GM19372 (cell line): ENCODE data around the gene TLE6.
"Not testable (repeated sequence)": the region's sequence is repeated elsewhere in the genome, so short reads cannot be mapped to it uniquely, and the experiment has no call there.

ENCODE experiments used
- ATAC-seq: cut with Tn5 transposase; IDR thresholded peaks from one replicate; pipeline ENCODE4 v1.9.1; 2021; ENCODE audit warnings: mild to moderate bottlenecking, low read depth, moderate library complexity; ENCODE audit not compliant: unreplicated experiment

TLE6 gene

DNA sequence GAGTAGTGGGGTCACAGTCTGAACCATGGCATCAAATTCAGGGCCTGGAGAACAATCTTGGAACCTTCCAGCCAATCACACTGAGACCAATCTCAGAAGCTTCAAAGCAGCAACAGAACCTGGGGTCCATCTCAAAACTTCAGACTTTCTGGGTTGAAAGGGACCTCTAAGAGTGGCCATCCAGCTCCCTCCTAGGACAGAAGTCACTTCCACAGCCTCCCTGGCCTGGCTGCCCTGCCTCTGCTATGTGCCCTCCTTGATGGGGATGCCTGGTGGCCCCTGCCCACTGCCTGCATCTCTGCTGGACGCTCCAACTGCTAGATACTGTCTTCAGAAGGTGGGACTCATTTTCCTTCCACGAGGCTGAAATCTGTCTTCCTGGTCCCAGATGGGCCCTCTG, 49.9 kb downstream of the TLE6 start:
- ATAC-seq: no peak

DNA sequence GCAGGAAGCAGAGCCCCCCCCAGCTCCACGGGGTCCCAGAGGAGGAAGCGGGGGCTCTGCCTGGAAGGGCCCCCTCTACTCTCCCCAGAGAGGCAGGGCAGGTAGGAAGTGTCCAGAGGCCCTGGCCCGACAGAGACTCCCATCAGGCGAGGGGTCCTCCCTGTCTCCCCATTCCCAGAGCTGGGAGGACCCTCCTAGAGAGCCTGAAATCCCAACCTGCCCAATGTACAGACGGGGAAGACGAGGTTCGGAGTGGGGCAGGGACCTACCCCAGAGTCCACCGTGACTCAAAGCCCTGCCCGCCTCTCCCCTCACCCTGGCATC, 50.6 kb downstream of the TLE6 start:
- ATAC-seq: no peak

DNA sequence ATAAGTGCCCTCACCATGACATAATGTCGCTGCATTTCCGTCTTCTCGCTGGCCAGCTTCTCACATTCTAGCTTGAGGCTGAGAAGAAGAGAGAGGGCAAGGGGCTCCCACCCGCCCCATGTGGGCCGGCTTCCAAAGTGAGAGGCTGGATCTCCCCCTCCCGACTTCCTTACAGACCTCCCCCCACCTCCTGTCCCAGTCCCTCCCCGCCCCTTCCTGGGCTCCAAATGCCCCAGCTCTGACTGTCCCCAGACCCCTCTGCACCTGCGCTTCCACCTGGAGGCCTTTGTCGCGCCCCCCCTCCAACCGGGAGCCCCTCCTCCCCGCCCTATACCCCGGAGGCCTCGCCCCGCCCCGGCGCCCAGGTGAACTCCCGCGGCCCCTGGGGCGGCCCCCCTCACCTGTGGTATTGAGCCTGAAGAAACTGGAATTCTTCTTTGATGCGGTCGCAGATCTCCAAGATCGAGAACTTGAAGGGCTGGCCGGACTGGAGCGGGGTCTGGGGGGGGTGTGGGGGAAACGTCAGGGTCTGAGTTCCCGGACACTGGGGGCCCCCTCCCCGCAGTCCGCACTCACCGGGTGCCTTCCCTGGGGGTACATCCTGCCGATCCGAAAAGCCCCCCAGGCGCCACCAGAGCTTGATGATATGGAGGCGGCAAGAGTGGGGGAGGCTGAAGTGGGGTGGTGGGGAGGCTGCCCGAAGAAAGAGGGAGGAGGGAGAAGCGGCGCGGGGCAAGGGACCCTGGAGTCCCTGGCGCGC, 51.1 kb downstream of the TLE6 start:
- no peak for ATAC-seq

DNA sequence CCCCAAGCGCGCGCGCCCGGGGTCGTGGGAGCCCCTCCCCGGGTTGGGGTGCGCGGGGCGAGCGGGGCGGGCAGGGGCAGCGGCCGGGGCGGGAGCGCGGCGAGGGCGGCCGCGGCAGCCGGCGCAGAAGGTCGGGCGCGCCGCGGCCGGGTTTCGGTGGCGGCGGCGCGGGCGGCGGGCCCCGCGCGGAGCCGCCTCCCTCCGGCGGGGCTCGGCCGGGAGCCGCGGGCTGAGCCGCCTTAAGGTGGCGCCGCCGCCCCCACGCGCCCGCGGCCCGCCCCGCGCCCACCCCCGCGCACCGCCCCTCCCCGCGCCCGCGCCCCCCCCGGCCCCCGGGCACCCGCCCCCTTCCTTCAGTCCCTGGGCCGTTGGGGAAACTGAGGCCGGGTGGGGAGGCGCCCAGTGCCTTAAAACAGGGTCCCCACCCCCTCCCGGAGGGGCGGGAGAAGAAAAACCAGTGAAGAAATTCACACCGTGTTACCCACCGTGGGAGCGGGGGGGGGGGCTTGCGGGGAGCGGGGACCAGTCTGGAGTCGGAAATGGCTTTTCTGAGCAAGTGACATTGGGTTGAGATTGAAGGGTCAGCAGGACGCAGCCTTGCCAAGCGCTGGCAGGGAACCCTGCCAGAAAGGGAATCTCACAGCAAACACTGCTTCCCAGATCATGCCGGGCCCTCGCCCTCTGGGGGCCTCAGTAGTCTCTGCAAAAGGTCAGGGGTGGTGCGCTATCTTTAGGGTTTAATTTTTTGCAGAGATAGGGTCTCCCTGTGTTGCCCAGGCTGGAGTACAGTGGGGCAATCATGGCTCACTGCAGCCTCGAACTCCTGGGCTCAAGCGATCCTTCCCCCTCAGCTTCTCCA, 51.9 kb downstream of the TLE6 start, which contains the start of gene TLE2:
TSS of gene TLE2 (minus strand) at position 216 of the 859 bp plus-strand sequence. CDS start 376 bp downstream, outside the sequence.
- ATAC-seq: no peak

DNA sequence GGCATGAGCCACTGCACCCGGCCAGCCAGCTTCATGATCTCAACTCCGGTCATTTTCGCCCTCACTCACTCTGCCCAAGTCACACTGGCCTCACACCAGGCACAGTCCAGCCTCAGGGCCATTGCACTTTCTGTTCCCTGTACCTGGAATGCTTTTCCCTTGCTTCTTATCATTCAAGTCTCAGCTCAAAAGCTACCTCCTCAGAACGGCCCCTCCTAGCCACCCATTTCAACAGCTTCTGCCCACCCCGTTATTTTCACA, 54.2 kb downstream of the TLE6 start:
- no peak for ATAC-seq

DNA sequence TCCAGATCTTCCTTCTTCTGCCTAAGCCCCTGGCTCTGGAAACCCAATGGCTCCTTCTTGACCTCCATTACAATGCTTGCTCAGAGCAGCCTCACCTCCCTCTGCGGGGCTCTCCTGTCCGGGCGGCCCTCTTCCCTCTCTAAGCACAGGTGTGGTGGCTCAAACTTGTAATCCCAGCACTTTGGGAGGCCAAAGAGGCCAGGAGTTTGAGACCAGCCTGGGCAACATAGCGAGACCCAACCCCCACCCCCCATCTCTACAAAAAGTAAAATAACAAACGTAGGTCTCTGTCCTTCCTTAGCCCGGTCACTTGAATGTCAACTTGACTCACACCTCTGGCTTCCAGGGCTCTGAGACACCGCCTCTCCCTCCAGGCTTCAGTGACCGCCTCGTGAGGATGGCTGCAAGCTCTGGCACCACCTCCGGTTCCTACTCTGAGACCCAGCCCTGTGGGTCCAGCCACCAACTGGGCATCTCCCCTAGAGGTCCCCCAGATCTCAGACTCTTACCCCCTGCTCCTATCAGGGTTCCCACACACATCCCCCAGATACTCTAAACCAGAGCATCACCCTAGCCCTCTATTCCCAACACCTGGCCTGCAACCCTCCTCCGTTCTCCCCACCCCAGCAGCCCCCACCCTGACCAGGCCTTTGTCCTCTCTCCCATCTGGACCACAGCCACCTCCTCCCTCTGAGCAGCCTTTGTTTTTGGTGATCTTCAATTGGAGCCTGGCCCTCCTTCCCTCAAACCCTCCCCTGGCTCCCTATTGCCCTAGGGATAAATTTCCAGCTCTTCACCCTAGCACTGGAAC, 56.4 kb downstream of the TLE6 start:
- ATAC-seq: no peak

DNA sequence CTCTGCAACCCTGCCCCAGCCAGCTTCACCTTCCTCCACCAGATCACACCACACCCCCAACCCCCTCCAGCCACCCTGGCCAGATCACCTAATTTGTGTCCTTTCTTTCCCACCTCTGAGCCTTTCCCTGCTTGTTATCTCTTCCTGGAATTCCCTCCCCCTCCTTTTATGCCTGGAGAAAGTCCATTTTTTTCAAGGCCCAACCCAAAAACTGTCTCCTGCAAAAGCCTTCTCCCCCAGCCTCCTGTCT, 57.0 kb downstream of the TLE6 start:
- ATAC-seq: no peak

DNA sequence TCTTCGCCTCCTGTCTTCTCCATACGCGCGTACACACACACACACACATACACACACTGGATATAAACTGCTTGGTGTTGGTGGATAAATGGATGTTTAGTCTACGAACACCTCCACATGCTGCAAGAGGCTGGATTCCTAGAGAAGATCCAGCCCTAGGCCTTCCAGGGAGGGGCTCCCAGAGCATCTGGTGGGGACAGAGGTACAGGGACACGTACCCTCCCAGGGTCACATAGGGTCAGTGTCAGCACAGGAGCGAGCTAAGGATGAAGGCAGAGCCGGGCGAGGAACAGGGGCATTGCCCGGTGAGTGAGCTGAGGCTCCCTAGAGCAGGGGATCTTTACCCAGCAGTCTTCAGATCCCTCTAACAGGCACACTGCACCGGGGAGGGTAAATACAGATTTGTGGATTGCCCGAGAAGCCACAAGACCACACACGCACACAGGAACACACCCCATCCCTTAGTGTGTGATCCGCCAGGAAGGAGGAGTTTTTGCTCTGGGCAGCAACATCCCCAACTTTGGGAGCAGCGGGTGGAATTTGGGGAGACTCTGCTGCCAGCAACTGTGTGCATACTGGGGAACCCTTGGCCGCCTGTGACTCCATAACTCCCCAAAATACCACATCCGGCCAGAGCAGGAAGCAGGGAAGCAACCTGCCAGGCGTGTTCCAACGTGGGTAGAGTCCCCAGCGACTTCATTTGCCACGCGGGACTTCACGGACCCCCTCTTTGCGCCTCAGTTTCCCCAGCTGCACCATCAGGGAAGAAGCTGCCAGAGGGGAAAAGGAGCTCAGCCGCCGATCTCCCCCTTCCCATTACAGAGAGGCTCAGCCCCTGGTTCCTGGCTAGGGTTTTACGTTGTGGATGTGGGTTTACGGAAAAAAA, 57.5 kb downstream of the TLE6 start:
- ATAC-seq: no peak

DNA sequence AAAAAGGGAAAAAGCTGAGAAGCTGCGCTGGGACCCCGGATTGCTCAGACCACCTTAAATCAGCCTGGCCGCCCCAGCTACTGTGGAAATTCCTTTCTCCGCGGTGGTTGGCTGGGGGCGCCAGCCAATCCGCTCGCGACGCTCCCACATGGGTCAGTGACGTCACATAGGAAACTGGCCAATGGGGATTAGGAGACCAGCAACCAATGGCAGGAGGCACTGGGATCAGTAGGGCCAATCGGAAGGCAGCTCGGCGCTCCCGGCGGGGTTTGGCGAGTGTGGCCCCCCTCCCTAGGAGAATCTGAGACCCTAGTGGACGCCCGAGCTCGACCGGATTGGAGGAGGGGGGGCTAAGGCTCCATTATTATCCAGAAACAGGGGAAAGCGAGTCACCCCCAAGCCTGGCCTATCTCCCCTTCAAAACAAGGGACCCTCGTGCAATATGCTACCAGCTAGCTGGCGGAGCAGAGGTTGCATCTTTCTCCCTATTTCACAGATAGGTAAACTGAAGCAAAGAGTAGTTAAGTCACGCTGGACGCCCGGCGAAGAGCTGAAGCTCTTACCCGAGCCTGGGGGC, 58.3 kb downstream of the TLE6 start:
- peak; percentile 92 for ATAC-seq

DNA sequence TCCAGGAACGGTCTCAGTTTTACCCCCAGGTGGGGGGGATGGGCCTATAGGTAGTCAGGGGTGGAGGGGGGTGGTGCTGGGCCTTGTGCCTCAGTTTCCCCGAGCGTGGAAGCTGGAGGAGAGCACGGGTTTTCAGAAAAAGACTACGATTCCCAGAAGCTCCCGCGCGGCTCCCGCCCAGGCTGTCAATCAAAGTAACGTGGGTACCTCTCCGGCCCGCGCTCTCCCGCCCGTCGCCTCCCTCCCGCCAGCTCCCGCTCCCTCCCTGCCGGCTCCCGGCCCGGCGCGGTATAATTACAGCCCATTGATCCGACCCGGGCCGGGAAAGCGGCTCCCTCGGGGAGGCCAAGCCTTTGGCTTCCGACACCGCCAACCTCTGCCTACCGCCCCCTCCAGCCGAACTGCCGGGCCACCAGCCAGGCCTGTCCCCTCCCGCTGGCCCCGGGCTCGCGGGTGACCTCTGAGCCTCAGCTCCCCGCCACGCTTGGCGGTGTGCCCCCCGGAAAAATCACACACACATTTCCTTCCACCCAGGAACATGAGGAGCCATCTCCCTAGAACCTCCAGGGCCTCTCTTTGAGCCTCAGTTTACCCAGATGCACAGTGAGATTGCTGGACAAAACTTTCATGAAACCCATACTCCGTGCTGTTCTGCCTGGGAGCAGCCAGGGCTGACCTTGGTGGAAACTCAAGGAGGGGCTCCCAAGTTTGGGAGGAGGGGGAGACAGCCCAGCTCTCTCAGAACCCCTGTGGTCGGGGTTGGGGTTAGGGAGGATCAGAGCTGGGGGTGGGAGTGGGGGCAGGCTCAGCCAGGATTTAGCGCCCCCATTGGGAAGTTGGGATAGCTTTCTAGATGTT, 59.0 kb downstream of the TLE6 start:
- ATAC-seq: peak; percentile 60

DNA sequence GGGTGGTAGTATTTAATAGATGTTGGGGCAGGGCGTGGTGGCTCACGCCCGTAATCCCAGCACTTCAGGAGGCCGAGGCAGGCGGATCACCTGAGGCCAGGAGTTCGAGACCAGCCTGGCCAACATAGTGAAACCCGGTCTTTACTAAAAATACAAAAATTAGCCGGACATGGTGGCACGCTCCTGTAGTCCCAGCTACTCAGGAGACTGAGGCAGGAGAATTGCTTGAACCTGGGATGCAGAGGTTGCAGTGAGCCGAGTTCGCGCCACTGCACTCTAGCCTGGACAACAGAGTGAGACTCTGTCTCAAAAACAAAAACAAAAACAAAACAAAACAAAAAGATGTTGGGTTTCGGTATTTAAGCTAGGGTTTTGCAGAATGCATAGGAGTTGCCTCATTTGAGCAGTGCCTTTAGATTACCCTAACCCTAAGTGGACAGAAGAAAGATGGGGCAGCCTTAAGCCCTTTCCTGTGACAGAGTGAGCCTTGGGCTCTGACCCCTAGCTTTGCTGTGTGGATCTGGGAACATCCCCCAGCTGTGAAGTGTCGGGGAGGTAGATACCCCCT, 59.7 kb downstream of the TLE6 start:
- not testable (repeated sequence) for ATAC-seq

DNA sequence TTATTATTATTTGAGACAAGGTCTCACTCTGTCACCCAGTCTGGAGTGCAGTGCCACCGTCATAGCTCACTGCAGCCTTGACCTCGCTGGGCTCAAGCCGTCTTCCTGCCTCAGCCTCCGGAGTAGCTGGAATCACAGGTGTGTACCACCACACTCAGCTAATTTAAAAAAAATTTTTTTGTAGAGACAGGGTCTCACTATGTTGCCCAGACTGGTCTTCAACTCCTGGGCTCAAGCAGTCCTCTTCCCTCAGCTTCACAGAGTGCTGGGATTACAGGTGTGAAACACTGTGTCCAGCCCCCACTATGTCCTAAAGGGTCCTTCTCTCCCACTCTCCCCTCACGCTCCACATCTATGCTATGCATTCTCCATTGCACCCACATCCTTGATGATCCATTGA, 60.9 kb downstream of the TLE6 start:
- no peak for ATAC-seq

DNA sequence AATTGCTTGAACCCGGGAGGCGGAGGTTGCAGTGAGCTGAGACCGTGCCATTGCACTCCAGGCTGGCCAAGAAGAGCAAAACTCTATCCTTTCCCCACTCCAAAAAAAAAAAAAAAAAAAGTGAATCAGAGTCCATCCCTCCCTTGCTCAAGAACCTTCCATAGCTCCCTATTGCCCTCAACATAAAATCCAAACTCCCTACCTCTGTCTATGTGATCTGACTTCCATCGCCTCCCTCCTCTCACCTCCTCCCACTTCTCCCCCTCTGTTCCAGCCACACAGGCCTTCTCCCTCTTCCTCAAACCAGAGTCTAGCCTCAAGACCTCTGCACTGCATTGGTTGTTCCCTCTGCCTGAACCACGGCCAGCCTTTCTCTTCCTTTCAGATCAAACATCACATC, 61.8 kb downstream of the TLE6 start:
- ATAC-seq: no peak

DNA sequence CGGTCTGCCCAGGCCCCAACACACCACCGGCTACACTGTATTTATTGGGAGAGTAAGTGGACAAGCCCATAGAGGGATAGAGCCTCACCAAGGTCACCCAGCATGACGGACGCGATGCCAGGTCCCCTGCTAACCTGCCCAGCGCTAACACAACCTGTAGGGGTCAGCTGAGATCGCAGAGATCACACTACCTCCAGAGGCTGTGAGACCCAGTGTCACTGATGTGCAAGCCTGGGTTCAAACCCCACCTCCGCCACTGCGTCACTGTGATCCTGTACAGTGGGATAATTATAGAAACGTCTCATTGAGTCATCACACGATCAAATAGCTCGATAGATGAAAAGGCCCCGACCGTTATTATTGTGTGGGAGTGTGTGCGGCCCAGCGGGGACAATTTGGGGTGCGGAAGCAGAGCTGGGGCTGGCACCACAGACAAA, 62.3 kb downstream of the TLE6 start:
- no peak for ATAC-seq

DNA sequence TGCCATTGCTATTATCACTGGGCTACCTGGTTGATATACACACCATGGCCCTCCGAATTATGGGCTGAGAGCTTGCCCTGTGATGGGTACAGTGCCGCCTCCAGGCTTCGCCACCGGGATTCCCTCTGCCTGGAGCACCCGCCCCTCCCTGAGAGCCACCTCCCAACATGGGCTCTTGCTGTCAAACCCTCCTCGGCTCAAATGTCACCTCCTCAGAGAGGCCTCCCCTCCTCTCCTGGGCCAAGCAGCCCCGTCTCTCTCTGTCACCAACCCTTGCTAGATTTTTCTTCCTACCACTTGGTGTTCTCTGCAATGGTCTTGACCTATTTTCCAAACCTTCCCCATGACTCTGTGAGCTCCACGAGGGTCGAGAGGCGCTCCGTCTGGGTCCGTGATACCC, 64.0 kb downstream of the TLE6 start:
- no peak for ATAC-seq

DNA sequence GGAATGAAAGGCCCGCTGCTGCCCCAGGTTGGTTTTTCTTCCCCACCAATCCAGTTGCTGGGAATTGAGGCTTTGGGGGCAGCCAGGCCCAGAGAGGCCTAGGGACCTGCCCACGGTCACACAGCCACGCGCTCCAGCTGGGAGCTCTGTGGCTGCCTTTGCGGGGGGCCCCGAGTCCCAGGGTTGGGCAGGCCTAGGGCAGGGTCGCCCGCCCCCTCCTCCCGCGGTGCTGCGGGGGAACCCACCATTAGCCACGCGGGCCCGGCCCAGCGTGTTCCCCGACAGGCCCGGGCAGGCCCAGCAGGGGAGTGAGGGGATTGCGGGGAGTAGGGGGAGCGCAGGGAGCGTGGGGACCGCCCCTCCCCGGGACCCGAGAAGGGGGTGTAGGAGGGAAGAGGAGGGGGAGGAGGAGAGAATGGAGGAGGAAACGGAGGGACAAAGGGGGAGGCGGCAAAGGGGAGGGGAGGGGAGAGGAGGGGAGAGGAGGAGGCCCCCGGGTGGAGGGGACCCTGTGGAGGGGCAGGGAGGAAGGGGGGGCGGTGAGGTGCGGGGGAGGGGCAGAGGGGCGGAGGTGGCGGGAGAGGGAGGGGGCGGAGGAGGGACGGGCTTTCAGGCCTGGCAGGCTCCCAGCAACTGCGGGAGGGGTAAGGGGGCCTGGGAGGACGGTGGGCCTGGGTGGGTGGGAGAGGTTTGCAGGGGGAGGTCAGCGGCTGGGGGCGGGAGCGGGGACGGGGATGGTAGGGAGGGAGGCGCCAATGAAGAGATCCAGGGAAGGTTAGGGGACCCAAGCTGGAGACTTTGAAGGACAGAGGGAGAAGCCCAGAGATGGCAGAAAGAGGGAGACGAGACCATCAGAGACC, 64.6 kb downstream of the TLE6 start:
- ATAC-seq: no peak

DNA sequence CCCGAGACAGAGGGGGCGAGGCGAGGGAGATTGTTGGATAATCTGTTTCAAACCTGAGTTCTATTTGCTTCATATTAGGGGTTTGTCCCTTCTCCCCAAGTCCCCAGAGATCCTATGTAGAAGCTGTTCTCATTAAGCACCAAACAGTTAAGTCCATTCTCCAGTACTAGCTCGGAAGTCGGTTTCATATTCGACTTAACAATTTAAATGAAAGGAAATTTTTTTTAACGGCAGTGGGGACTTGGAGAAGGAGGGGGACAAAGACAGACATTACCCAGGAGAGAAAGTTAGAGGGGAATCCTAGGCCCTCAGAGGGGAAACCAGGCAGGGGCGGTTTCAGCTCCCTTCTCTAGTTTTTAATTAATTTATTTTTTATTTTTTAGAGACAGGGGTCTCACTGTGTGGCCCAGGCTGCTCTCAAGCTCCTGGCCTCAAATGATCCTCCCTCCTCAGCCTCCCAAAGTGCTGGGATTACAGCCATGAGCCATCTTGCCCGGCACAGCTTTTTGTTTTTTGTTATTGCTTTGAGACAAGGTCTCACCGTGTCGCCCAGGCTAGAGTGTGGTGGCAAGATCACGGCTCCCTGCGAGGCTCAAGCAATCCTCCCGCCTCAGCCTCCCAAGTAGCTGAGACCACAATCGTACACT, 65.4 kb downstream of the TLE6 start:
- no peak for ATAC-seq
